Amygdala (tissue), 56 donors: ENCODE data around the gene MEIOSIN.
A peak's percentile ranks its signal among the peaks of the same experiment; 100 is the strongest.
"Not testable (repeated sequence)": the region's sequence is repeated elsewhere in the genome, so short reads cannot be mapped to it uniquely, and the experiment has no call there.

Experiments
- DNase-seq, 56 donors: peaks; one replicate each; lab custom pipeline; 2025; lab: John Stamatoyannopoulos, UW

MEIOSIN gene, protein sequence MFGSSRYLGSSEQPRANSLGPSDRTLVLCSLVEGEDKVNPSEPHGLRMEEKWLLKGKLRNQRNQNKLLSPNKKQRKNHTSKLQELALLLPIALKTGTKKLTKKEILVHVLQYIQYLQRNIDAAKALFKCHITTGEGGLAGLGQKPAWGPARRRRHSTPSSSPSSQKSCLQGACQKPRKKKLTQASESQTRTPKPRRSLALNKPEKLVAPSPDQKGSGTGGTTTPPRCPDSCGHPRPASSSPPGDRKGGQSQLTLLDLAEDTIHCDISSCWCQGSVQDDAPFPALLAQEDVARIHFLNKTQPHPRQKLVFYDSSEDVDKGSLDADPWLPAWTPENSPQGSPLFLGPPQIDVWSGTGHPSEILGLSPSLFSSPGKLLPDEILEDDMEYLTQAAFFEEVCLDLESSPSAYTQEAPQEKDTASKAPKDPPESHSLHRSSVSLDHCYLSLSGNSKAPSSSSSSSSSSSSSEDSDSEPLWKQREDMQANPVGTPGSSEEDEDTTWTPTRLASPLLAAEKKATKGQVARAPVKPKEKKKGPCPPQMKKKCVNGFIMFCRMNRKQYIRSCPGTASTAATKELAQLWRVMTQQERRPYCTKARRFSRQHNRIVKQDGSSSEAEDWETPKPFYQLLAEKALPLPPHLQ

DNA sequence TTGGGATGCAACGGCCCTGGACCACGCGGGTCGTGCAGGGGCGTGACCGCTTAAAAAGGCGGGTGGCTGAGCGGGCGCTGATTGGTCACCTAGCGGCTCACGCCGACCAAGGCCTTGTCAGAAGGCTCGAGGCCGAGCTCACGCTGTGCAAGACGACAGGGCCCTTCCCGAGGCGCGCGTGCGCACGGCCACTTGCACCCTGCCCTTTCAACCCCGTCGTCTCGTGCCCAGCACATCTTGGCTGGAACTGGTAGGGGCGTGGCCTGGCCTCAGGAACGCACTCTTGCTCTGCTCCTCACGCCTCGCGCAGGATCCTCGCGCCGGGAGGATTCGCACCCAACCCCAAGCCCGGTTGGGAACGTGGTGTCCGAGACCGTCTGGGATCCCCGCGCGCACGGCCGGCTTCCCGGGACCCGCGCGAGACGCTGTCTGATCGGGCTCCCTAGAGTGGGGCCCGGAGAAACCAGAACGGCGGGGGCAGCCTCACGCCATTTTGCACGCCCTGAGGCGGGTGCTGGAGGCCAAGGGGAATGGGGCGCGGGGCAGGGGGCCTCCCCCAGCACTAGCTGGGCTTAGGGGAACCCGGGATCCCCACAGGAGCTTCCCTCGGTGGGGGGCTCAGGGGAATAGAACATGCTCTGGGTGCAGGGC lies at the start of gene MEIOSIN:
Gene MEIOSIN (plus strand): TSS at position 280 of the 651 bp plus-strand sequence. CDS start 1,938 bp downstream, outside the sequence.
- DNase-seq = no peak

DNA sequence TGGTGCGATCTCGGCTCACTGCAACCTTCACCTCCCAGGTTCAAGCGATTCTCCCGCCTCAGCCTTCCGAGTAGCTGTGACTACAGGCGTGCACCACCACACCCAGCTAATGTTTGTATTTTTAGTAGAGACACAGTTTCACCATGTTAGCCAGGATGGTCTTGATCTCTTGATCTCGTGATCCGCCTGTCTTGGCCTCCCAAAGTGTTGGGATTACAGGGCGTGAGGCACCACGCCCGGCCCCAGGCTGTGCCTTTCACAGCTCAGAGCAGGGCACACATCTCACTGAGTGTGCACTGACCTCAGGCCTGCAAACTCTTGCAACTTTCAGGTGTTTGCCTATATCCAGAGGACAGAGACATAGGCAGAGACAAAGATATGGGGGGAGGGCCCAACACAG lies 48.2 kb upstream of the MEIOSIN start:
- DNase-seq = not testable (repeated sequence)

DNA sequence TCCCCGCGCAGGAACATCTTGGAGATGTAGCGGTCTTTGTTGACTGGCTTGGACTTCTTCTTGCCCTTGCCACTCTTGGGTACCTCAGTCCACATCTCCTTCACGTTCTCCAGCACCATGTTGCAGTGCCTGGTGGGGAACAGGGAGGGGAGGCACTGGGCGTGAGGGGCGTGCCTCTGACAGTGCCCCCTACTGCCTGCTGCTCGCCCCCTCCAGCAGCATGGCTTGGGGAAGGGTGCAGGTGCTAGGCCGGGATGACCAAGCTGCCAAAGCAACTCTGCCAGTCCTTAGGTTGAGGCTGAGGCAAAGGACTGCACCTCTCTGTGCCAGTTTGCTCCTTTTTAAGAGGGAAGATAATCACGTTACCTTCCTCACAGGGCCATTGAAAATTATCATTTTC lies 45.6 kb upstream of the MEIOSIN start:
- no peak for DNase-seq

DNA sequence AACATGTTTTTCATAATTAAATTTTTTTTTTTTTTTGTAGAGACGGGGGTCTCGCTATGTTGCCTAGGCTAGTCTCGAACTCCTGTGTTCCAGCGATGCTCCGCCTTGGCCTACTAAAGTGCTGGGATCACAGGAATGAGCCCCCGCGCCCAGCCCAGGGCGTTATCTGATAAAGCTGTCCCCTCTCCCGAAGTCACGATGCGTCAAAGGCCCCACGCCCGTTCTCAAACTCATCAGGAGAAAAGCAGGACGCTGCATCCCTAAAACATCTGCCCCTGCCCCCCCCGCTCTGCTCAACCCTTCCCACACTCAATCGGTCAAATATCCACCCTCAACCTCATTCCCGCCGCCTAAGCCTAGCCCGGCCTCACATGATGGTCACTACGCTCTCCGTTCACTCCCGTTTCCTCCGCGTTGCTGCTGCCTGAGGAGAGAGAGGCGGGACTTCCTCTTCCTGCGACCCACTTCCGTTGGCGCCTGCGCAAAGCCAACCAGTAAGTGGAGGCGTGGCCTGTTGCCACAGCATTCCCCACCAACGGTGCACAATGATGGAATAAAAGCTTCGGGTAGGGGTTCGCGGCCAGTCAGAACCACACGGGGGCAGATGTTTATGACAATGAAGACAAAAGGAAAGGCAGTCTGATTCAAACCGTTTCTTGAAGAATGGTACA lies 41.6 kb upstream of the MEIOSIN start, which contains the start of gene SNRPD2:
Gene SNRPD2 (minus strand): TSS at position 438 of the 671 bp plus-strand sequence. CDS start 65 bp downstream, at position 373.
- peak; percentile 71 to 99 (median 94) for DNase-seq

DNA sequence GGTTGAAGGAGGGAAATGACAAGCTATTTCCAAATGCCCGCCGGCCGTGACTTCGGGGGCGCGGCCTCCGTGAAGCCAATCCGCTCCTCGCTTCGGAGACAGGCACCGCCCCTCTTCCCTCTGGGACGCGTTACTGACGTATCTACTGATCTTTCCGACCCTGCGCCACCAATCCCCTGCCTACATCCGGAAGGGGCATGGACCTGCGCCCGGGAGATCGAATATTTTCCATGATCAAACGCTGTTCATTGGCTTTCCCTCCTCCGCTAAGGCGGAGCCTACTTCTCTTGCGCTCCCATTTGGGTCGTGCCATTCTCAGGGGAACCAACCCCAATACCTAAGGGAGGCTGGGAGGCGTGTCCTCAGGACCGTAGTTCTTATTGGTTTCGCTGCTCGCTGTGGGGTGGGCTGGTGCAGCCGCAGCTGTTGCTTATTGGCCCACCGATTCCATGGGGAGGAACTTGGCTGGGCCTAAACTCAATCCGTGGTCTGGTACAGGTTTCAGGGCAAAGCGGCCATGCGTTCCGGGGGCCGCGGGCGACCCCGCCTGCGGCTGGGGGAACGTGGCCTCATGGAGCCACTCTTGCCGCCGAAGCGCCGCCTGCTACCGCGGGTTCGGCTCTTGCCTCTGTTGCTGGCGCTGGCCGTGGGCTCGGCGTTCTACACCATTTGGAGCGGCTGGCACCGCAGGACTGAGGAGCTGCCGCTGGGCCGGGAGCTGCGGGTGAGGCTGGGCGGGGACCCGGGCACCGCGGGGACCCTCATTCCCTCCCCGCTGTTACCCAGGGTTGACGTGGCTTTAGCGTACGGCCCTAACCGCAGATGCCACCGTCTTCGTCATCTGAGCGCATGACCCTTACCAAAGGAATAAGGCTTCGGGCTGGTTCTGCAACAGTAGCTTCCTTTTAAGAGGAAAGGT lies 40.8 kb upstream of the MEIOSIN start, which contains the start of gene QPCTL:
Gene QPCTL (plus strand): TSS at position 480 of the 919 bp plus-strand sequence. CDS start 38 bp downstream, at position 518.
- DNase-seq = peak; percentile 71 to 100 (median 99)

DNA sequence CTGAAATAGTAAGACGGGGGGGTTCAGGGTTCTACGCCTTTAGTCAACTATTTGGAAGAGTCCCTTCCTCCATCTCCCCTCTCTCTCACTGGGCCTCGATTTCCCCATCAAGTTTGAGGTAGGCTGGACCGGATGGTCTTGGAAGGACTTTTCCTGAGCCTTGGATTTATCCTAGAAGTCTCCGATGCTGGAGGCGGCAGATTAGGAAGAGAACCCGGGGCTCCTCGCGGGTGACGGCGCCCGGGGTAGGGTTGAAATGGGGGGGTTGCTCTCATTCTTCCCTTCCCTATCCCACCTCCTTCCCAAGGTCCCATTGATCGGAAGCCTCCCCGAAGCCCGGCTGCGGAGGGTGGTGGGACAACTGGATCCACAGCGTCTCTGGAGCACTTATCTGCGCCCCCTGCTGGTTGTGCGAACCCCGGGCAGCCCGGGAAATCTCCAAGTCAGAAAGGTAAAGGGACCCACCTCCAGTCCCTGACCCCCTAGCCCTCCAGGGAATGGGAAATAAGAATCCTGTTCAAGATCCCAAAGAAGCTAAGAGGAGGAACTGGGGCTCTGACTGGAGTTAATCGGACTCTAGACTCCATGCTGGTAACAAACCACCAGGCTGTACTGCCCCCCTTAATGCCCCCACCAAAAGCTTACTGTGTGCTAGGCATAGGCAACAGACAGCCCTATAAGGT lies 40.0 kb upstream of the MEIOSIN start:
- peak in 48 of 56 donors; percentile 2 to 80 (median 37) for DNase-seq

DNA sequence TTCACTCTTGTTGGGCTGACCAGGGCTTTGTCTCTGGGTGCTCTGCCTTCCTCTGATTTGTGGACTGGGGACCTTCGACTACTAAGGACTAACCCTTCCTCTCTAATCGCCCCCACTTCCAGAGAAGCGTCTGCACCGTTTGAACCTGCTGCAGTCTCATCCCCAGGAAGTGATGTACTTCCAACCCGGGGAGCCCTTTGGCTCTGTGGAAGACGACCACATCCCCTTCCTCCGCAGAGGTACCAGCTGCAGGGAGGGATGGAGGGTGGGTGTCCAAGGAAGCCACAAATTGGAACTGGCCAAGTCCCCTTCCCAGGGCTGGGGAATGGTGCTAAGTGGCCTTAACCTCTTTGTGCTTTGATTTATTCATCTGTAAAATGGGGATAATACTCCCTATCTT lies 31.6 kb upstream of the MEIOSIN start:
- no peak for DNase-seq

DNA sequence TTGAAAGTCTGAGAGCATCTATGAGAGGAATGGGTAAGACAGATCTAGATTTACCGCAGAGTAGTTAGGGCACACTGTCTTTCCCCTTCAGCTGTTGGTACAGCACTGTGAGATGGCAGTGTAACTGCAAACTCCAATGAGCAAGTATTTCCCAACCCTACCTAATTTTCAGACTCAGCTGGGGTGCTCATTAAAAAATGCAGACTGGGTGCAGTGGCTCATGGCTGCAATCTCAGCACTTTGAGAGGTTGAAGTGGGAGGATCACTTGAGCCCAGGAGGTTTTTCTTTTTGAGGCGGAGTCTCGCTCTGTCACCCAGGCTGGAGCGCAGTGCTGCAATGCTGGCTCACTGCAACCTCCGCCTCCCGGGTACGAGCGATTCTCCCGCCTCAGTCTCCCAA lies 28.1 kb upstream of the MEIOSIN start:
- DNase-seq = no peak

DNA sequence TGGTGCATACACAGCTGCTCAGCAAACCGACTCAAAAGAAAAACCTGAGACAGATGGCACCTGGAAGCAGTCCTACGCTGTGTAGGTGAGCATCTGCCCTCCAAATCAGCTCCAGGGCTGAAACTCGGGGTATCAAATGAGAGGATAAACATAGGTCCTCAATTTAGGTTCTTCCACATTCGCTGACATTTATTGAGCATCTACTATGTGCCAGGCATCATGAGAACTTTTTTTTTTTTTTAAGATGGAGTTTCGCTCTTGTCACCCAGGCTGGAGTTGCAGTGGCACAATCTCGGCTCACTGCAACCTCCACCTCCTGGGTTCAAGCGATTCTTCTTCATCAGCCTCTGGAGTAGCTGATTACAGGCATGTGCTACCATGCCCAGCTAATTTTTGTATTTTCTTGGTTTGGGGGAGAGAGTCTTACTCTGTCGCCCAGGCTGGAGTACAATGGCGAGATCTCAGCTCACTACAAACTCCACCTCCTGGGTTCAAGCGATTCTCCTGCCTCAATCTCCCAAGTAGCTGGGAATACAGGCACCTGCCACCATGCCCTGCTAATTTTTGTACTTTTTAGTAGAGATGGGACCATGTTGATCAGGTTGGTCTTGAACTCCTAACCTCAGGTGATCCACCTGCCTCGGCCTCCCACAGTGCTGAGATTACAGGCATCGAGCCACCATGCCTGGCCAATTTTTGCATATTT lies 27.4 kb upstream of the MEIOSIN start:
- DNase-seq = no peak

DNA sequence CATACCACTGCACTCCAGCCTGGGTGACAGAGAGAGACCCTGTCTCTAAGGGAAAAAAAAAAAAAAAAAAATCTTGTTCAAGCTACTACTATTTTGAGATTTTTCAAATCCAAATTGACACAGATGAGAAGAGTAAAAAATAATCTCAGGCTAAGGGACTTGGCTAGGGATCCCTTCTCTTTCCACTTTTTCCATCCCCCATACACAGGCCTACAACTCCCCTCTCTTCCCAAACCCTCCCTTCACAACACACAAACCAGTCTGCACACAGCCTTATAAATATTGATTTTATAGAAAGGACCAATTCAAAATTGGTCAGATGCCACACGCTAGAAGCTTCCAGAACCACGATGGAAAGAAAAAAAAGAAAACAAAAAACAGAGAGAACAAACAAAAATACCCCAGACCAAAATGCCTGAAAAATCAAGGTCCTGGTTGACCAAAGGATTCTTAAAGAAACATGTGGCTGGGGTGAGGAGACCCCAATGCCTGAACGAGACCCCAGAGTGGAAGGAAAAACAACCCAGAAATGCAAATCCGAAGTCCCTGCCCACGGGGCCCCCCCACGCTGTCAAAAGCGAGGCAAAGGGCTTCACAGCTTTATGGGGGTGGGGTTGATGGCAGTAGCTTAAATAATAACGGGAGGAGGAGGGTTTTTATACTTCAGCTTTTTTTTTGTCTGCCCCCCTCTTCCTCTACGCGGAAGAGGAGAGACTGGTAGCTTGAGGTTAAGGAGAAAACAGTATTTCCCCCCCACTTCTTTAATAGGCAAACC lies 22.7 kb upstream of the MEIOSIN start:
- DNase-seq = no peak

DNA sequence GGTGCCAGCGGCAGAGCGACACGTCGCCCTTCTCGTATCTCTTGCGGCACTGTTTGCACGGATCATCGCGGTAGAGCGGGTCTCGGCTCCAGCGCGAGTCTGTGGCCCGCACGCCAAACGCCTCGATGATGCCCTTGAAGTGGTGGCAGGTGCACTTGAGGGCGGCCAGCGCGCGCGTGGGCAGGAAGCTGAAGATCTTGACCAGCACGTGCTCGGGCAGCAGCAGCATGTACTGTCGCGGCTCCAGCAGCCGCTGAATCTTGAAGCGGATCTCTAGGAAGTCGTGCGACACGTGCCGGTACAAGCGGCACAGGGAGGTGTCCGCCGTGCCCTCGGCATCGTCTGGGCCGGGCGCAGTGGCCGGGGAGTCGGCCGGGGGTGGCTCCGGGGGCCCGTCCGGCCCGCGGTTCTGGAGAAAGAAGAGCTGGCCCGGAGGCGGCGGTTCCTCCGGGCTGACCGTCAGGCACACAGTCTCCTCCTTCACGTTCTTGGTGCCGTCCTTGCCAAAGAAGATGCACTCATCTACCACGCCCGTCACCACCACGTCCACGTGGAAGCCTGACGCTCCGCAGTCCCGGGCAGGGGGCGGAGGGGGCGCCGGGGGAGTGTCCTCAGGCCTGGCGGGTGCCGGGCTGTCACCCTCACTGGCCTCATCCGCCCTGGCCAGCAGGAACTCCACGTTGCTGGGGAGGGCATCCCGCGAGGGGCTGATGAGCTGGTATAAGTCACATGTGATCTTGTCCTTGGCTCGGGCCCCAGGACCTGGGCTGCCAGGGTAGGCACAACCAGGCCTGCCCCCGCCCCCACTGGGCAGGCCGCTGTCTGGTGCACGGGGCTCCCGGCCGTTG lies 21.2 kb upstream of the MEIOSIN start:
- DNase-seq = no peak

DNA sequence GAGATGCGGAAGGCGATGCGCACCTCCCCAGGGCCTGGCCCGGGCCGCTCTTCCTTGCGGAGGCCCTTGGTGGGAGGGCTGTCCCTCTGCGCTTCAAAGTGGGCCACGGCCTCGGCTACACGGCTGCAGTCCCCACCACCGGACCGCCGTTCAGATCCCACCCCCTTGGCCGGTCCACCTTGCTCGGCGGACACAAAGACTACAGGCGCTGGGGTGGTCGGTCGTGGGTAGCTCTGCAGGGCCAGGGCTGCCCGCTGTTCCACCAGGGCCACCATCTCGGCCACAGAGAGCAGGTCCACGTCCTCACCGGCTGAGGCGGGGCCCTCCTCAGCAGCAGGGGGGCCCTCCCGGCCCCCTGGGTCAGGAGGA lies 20.6 kb upstream of the MEIOSIN start:
- DNase-seq = no peak

DNA sequence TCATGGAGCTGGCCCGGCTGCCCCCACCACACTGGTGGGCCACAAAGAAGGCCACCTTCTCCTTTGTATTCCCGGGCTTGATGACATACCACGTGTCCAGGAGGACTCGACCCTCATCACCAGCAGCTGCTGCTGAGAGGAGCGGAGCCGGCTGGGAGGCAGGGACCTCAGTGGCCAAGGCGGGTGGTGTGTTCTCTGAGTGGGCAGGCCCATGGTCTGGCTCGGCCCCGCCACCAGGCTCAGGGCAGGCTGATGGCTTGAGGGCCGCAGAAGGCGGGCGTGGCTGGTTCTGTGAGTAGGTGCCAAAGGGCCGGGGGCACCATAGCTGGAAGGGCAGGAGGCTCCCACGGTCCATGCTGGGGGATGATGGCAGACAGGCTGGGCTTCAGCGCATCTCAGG lies 20.1 kb upstream of the MEIOSIN start:
- no peak for DNase-seq

DNA sequence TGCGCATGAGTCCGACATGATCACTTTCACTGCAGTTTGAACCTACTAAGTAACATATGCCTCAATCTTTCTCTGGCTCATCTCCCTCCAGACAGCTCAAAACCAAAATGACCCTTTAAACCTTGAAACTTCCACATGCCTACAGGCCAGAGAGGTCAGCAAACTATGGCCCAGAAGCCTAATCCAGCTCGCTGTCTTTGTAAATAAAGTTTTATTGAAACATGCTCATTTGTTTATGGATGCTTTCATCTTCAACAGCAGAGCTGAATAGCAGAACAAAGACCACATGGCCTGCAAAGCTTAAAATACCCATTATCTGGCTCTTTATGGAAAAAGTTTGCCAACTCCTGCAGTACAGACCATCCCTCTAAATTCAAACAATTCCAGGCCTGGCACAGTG lies 18.1 kb upstream of the MEIOSIN start:
- DNase-seq = no peak

DNA sequence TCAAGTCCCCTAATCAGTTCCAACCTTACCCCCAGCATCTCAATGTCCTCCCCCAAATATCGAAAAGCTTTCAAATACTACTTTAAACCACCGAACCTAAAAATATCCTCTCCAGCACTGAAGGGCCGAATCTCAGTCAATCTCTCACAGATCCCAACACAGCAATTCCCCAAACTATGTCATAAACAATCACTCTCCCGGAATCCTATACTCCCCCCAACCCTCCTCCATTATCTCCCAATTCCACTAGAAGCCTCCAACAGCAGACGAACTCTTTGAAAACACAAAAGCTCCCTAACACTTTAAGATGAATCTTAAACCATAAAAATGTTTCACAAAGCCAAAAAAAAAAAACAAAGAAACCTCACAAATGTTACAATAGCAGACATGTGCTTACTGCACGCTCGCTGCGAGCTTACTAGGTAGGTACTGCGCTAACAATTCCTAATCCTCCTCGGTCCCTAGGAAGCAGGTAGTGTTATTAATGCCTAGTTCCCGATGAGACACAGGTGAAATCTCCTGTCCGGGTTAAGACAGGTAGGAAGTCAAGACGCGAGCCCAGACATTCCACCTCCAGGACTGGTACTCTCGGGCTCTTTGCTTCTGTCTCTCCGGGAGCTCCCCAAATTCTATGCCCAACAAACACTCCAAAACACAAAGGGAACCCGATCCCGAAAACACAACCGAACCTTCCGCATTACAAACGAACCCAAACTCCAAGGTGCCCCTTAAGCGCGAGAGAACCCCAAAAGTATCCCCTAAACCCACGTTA lies 16.7 kb upstream of the MEIOSIN start:
- peak in 16 of 56 donors; percentile 19 to 58 (median 46) for DNase-seq
